NCI-H1436 (cell line): ENCODE measurements around the gene SLC12A6.
"Not testable (repeated sequence)": the region's sequence is repeated elsewhere in the genome, so short reads cannot be mapped to it uniquely, and the experiment has no call there.

Experiments used
- DNase-seq: peaks from one replicate; lab custom pipeline; 2025; lab: John Stamatoyannopoulos, UW

SLC12A6 gene

DNA sequence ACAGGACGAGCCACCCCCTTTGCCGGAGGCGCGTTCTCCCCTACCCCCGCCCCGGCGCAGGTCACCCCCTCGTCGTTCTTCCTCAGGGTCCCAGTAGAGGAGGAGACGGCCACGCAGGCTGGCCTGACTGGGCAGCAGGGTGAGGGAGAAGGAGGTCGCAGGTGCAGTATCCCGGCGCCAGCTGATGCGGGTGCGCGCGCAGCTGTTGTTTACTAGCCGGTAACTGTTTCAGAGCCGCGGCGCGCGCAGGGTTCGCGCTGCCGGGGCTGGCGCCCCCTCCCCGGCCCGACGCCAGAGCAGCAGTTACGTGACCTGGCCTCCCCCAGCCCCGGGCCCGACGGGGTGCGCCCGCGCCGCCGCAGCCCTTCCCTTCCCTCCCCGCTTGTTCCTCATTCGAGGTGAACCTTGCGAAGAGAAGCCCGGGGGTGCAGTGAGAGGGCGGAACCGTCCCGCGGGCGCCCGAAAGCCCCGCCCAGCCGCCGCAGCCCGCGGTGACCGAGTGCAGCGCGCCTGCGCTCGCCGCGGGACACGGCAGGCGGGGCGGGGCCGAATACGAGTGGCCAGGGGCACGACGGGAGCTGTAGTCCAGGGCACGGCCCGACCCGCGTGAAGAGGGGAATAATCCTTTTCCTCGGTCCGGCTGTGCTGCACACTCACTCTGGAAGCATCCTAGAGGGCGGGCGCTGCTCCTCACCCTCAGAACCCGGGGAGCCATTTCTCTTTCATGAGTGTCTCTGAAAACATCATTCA is at the start of gene SLC12A6:
Gene SLC12A6, minus strand, starts transcription at position 225 of the 750 bp plus-strand sequence. CDS start 1,101 bp downstream, outside the sequence.
- peak; percentile 74 for DNase-seq

- DNase-seq: not testable (repeated sequence)
Measured at GRCh38 chr15:34381829-34382521, 44.4 kb upstream of the SLC12A6 start.

GRCh38 chr15:34380491-34380890 is 42.9 kb upstream of the SLC12A6 start:
- DNase-seq: not testable (repeated sequence)

DNA sequence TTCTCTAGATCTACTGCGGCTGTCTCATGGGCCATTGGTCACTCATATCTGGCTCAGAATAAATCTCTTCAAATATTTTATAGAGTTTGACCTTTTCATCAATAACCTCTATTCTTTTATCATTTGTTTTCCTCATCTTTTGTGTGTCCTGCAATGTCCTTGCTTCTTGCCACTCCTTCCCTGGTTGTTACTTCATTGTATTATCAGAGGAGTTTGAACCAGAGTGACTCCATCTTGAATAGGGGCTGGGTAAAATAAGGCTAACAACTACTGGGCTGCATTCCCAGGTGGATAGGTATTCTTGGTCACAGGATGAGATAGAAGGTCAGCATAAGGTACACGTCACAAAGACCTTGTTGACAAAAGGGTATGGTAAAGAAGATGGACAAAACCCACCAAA is 39.3 kb upstream of the SLC12A6 start:
- no peak for DNase-seq

- not testable (repeated sequence) for DNase-seq
Measured at GRCh38 chr15:34375541-34375940, 38.0 kb upstream of the SLC12A6 start.

- DNase-seq: no peak
Measured at GRCh38 chr15:34374816-34375215, 37.2 kb upstream of the SLC12A6 start.

DNA sequence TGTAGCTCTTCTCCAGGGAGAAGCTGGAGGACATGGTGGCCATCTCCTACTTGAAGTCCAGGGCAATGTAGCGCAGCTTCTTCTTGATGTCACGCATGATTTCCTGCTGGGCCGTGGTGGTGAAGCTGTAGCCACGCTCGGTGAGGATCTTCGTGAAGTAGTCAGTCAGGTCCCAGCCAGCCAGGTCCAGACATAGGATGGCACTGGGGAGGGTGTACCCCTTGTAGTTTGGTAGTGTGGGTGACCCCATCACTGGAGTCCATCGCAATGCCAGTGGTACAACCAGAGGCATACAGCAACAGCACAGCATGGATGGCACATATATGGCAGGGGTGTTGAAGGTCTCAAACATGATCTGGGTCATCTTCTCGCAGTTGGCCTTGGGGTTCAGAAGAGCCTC is 36.4 kb upstream of the SLC12A6 start:
- no peak for DNase-seq

- DNase-seq: no peak
Measured at GRCh38 chr15:34370643-34371042, 33.1 kb upstream of the SLC12A6 start.

DNA sequence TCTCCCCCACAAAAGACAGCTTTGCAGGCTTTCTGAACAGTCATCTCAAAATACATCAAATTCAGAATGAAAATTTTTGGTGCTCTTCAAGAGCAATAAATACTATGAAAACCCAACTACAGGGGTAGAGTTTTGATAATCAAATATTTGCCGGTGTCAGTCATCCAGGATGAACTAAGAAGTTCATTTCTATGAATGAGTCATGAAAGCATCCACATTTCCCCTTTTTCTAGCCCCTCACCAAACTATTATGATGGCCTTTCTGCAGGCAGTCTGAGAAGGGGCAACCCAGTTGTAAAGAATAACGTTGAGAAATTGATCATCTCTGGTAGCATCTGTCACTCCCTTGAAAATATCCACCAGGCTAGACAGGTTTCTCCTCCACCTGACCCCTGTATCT is 32.5 kb upstream of the SLC12A6 start:
- no peak for DNase-seq

- DNase-seq: peak; percentile 89
Measured at GRCh38 chr15:34367101-34368081, 29.8 kb upstream of the SLC12A6 start, which contains the start of gene LPCAT4. LPCAT4 (minus strand) TSS chr15:34367196; CDS start chr15:34367100, 96 bp downstream.

DNA sequence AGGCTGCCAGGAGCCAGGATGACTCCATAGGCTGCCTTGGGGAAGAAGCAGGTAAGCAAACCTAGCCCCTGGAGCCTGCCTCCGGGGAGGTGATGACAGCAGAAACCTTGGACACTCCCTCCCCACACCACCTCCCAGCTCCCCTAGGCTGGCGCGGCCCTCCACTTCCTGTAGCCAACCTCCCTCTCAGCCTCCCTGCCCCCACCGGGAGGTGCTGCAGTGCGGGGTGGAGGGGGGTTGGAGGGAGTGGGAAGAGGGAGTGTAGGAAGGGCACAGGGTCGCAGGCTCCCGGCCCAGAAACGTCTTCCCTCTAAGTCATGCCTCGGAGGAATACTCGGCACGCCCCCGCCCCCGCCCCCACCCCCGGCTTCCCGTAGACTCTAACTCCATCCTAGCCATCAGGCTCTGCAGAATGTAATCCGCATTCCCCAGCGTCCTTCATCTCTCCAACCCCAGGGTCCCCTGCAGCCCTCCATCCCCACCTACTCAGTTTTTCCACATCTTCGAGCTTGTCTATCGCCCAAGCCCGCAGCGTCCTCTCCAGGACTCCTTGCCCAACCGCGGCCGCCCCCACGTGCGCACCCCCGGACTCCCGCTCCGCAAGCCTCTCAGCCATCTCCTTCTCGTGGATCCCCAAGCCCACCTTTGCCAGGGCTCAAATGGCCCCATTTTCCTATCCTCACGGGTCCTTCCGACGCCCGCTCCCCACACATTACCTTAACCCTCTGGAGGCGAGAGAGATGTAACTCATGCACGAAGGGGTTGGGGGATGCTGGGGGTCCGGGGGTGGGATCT is 28.9 kb upstream of the SLC12A6 start:
- DNase-seq: peak; percentile 47

GRCh38 chr15:34365836-34366235 is 28.3 kb upstream of the SLC12A6 start:
- no peak for DNase-seq

- DNase-seq: no peak
Measured at GRCh38 chr15:34365091-34365825, 27.7 kb upstream of the SLC12A6 start.

- DNase-seq: no peak
Measured at GRCh38 chr15:34364041-34364440, 26.5 kb upstream of the SLC12A6 start.

GRCh38 chr15:34362047-34362773 is 24.6 kb upstream of the SLC12A6 start:
- no peak for DNase-seq

DNA sequence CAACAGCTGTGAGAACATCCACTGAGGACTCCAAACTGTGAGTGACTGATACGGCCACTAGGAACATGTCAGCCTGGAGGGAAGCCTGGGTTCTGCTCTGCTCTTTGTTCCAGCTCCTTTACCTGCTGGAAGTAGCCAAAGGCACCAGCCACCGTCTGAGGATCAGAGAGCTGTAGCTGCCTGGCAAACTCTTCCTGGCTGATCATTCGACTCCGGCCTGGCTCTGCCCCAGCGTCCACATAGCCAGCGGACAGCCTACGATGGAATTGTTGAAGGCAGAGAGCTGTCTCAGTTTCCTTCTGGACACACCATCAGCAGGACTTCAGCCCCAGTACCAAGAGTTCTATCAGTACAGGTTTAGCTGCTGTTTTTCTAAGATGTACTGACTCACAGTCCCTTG is 23.7 kb upstream of the SLC12A6 start:
- no peak for DNase-seq

DNA sequence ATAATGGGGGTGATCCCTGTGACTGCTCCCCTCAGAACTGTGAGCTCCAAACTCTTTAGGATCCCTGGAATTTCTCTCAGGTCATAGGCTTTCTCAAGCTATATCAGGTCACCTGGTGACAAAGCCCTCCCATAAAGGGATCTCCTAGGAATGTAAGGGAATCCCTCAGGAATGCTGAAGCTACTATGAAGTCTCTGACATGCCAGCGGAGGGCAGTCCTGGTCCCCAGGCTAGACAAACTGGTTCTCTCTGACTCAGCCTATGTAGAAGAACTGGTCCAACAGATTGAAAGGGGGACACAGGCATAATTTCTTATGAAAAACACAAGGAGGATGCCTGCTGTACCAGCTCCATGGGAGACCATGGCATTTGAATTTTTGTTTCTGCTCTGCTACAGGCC is 22.7 kb upstream of the SLC12A6 start:
- DNase-seq: no peak

- DNase-seq: no peak
Measured at GRCh38 chr15:34359416-34359815, 21.8 kb upstream of the SLC12A6 start.

DNA sequence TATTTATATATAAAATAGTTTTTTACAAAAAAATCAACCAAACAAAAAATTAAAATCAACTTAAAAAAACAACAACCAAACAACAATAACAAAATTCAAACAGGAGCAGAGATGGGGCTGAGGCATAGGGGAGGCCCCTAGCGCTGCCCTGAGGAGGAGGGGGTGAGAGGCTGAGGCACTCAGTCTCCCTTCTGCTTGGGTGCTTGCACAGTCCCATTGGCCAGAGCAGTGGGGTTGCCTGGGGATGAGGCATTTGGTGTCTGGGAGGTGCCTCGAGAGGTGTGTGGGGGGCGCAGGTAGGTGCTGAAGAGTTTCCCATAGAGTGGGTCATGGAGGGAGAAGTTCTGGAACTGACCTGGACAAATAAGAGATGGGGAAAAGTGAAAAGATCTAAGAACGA is 21.4 kb upstream of the SLC12A6 start:
- no peak for DNase-seq

DNA sequence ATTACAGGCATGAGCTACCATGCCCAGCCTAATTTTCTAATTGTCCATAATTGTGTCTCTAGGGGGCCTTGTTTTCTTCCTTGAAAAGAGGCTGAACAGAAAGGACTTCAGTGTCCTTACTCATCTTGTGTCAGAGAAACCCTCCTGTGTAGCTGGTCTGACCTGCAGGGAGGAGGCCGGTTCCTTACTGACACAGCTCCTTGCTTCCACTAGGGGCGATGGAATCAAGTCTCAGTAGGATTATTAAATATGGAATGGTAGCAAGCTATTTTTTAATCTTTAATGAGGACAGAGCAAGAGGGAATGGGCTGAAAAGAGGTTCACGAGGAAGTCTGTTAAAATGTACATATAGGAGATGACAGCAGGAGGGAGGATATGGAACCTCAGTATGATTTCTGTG is 20.8 kb upstream of the SLC12A6 start:
- DNase-seq: no peak
